ENCODE data around the gene DGKZ. TPM values are rescaled to one million over a fixed set of nuclear protein-coding genes. Genes with fewer than 3 reads are reported as not detected.
"Not testable (repeated sequence)": the region's sequence is repeated elsewhere in the genome, so short reads cannot be mapped to it uniquely, and the experiment has no call there.

DGKZ gene
- total RNA-seq, 1 donor from 2014 or later: 103 TPM

DNA sequence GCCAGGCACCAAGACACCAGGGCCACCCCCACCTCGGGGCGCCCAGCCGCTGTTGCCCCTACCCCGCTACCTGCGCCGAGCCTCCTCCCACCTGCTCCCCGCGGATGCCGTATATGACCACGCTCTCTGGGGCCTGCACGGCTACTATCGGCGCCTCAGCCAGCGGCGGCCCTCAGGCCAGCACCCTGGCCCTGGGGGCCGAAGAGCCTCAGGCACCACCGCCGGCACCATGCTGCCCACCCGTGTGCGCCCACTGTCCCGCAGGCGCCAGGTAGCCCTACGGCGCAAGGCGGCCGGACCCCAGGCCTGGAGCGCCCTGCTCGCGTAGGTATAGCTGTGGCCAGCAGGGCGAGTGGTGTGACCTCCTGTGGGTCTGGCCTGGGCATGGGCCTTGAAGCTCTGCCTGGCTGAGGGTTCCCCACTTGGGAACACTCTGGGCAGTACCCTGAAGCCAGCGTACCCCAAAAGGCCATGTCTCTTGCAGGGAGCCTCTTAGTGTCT lies 19.4 kb downstream of the DGKZ start:
- DNase-seq (ENCODE audit: low read depth): no peak

GRCh38 chr11:46367244-46367915 lies 20.1 kb downstream of the DGKZ start:
- peak; percentile 63 for DNase-seq (ENCODE audit: low read depth)

DNA sequence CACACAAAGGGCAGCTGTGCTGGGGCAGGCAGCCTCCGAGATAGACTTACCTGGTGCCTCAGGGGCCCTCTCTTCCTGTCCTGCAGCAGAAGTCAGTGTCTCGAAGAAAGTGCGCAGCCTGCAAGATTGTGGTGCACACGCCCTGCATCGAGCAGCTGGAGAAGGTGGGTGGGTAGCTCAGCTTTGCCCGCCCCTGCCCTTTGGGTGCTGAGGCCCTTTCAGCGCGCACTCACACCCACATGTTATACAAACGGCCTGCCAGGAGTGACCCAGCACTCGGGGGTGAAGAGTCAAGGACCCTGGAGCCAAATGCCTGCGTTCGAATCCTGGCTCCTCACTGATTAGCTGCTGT lies 20.6 kb downstream of the DGKZ start:
- no peak for DNase-seq (ENCODE audit: low read depth)

GRCh38 chr11:46369458-46370152 lies 22.3 kb downstream of the DGKZ start:
- peak; percentile 76 for DNase-seq (ENCODE audit: low read depth)

DNA sequence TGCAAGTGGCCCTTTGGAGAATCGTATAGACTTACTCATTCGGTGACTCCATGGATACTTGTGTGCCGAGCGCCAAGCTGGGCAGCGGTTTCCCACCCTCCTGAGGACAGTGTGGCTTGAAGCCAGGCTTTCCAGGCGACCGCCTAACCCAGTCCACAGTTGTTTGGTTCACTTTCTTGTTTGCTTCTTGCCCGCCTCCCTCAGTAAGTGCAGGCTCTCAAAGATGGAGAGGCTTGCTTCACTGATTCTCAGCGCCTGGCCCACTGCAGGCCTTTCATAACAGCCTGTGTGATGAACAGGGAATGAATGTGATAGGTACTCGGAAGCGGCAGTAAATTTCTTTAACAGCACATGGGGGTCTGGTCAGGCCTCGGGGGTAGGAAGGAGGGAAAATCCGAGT lies 23.0 kb downstream of the DGKZ start:
- DNase-seq (ENCODE audit: low read depth): no peak

- DNase-seq (ENCODE audit: low read depth): not testable (repeated sequence)
Measured at GRCh38 chr11:46371262-46371661, 24.0 kb downstream of the DGKZ start.

GRCh38 chr11:46372086-46372485 lies 24.8 kb downstream of the DGKZ start:
- no peak for DNase-seq (ENCODE audit: low read depth)

- not testable (repeated sequence) for DNase-seq (ENCODE audit: low read depth)
Measured at GRCh38 chr11:46372501-46372900, 25.2 kb downstream of the DGKZ start.

DNA sequence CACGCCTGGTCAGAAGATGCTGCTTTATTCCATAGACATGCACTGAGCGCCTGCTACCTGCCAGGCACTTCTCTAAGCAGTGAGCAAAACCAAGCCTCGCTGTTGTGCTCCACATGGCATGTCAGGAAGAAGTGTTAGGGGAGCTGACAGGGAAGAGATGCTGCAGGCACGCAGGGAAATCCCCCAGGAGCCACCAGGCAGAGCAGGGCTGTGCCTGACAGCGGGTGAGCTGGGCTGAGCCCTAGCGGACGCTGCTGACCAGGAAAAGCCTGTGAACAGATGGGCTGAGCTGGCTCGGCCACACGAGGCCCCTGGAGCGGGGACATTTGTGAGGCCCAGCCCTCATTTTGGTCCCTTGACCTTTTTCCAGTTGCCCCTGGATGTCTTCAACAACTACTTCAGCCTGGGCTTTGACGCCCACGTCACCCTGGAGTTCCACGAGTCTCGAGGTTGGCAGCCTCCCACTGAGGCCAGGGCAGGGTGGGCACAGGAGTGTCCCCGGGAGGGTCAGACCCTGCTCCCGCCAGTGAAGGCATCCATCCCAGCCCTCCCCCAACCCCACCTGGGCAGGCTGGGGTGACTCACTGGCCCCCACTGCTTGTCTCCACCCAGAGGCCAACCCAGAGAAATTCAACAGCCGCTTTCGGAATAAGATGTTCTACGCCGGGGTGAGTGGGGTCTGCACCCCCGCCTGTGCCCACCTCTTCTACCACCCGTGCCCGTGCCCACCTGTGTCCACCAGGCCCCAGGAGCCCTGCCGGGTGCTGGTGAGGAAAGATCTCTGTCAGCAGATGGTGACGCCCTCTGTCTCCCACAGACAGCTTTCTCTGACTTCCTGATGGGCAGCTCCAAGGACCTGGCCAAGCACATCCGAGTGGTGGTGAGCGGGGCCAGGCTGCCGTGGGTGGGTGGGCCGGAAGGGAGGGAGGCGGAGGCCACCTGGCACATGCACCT lies 26.8 kb downstream of the DGKZ start:
- no peak for DNase-seq (ENCODE audit: low read depth)

- no peak for DNase-seq (ENCODE audit: low read depth)
Measured at GRCh38 chr11:46374815-46375214, 27.6 kb downstream of the DGKZ start.

DNA sequence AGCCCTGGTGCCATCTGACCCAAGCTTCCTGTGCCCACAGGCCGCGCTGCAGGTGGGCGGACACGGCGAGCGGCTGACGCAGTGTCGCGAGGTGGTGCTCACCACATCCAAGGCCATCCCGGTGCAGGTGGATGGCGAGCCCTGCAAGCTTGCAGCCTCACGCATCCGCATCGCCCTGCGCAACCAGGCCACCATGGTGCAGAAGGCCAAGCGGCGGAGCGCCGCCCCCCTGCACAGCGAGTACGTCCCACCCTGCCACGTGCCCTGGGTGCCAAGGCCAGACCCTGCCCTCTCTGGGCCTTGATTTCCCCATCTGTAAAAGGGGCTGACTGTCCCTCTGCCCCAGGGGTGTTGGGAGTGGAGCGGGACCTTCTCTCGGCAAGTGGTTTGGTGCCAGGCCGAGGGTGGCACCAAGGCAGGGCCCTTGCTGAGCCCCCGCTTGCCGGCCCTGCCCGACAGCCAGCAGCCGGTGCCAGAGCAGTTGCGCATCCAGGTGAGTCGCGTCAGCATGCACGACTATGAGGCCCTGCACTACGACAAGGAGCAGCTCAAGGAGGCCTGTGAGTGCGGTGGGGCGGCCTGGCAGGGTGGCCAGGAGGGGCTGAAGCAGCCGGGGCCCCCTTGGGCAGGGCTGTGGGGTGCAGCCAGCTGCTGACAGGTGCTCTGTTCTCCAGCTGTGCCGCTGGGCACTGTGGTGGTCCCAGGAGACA lies 28.3 kb downstream of the DGKZ start:
- no peak for DNase-seq (ENCODE audit: low read depth)

DNA sequence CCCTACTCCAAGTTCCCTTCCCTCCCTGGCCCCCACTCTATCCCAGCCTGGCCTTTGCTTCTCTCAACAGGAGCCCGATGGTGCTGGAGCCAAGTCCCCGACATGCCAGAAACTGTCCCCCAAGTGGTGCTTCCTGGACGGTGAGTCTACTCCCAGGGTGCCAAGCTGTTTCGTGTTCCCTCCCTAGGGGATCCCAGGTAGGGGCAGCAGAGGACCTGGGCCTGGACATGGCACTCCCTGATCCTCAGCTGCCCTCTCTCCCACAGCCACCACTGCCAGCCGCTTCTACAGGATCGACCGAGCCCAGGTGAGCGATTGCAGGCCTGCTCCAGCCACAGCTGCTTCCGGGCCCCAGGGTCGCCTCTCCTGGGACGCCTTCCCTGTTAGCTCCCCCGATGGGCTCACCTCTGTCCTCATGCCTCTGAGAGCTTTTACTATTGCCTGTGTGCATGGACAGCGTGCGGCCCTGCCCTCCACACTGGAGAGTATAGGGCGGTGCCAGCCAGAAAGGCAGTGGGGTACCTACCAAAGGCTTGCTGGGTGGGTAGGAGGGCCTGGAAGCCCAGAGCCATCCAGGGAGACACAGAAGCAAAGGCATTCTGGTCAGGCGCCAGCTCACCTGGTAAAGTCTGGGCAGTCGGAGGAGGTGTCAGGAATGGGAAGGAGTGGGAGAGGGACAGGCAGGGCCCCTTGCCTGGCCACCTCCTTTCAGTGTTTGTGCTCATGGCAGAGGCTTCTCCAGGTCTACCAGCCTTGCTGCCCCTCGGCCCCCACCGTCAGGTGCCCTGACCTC lies 29.2 kb downstream of the DGKZ start:
- DNase-seq (ENCODE audit: low read depth): no peak

GRCh38 chr11:46377290-46377689 lies 30.0 kb downstream of the DGKZ start:
- DNase-seq (ENCODE audit: low read depth): no peak

GRCh38 chr11:46377831-46378230 lies 30.6 kb downstream of the DGKZ start:
- no peak for DNase-seq (ENCODE audit: low read depth)

DNA sequence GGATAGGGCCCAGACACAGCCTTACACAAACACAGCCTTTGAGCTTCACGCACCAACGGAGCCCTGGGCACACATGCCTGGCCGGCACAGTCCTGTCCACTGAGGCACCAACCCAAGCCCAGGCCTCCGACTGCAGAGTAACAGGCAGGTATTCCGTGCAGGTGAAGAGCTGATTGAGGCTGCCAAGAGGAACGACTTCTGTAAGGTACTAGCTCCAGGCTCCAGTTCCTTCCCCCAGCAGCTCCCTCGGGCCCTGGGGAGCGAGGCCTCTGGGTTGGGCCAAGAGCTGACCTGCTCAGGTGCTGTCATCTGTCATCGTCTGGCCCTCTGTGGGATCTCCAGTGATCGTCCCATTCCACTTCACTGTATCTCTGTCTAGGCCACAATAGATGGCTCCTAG lies 31.0 kb downstream of the DGKZ start:
- DNase-seq (ENCODE audit: low read depth): no peak

GRCh38 chr11:46378811-46379481 lies 31.7 kb downstream of the DGKZ start:
- no peak for DNase-seq (ENCODE audit: low read depth)

DNA sequence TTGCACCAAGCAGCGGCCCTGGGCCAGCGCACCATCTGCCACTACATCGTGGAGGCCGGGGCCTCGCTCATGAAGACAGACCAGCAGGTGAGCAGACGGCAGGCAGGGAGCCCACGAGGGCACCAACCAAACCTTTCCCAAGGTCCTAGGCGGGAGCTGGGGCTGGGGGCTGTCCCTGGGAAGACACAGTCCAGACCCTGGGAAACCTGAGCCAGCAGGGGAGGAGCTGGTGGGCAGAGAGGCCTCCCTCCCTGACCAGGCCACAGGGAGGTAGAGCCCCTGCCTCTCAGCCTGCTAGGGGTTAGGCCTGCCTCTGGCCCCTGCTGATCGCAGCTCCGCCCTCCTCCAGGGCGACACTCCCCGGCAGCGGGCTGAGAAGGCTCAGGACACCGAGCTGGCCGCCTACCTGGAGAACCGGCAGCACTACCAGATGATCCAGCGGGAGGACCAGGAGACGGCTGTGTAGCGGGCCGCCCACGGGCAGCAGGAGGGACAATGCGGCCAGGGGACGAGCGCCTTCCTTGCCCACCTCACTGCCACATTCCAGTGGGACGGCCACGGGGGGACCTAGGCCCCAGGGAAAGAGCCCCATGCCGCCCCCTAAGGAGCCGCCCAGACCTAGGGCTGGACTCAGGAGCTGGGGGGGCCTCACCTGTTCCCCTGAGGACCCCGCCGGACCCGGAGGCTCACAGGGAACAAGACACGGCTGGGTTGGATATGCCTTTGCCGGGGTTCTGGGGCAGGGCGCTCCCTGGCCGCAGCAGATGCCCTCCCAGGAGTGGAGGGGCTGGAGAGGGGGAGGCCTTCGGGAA lies 32.4 kb downstream of the DGKZ start:
- DNase-seq (ENCODE audit: low read depth): not testable (repeated sequence)

DNA sequence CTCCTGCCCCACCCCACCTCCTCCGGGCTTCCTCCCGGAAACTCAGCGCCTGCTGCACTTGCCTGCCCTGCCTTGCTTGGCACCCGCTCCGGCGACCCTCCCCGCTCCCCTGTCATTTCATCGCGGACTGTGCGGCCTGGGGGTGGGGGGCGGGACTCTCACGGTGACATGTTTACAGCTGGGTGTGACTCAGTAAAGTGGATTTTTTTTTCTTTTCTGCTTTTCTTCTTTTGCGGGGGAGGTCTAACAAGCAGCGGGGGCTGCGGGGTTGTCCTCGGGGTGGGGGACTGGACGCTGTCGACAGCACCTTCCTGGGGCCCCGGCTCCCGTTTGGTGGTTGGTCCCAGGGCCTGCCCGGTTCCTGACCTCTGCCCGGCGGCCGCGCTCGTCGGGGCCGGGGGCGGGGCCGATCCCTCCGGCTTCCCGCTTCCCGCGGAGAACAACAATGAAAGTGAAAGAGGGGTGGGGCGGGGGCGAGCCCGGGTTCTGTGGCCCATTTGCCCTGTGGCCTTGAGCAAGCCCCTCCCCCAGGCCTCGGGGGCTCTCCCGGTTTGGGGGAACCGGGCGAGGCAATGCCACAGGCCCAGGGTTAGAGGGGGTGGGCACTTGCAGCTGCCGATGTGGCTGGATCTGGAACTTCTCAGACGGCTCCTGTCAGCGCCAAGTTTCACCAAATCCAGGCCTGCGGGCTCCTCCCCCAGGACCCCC lies 33.2 kb downstream of the DGKZ start:
- no peak for DNase-seq (ENCODE audit: low read depth)

Data from myocyte (in vitro differentiated cells).